Panc1 (cell line): ENCODE data around the gene TBXA2R. TPM values are rescaled to one million over a fixed set of nuclear protein-coding genes. Genes with fewer than 3 reads are reported as not detected.

Experiments
- ATAC-seq: fragments of 200-7000 bp; cut with Tn5 transposase; 2 replicates; pipeline ENCODE4 v1.9.1; 2020; ENCODE audit warnings: mild to moderate bottlenecking, moderate library complexity
- BruUV-seq: library from RNA; stranded (reverse); fragments of 400-500 nt; replicated peaks from 2 replicates; lab custom pipeline; 2021; lab: Mats Ljungman, UMichigan
- CTCF ChIA-PET: fragments of 300-600 bp; sonication (Branson Sonifier 250); formaldehyde crosslinking; loops from one replicate; lab custom pipeline; 2022; ENCODE audit warnings: antibody characterized with exemption; lab: Charles Lee
- POLR2A ChIA-PET: fragments of 300-600 bp; sonication (Branson Sonifier 250); formaldehyde crosslinking; loops from one replicate; lab custom pipeline; 2022; ENCODE audit warnings: antibody characterized with exemption; lab: Charles Lee
- DNase-seq: peaks from one replicate; pipeline ENCODE4 v3.0.0-alpha.2; 2010; ENCODE audit warnings: low read depth, low spot score
- H3K27ac ChIP-seq: 2 replicates; pipeline ENCODE4 v1.5.1; 2011; ENCODE audit warnings: mild to moderate bottlenecking, low read length, inconsistent platforms
- H3K27me3 ChIP-seq: fragments of 200-500 bp; sonication (Bioruptor generic); 2 replicates; pipeline ENCODE4 v1.6.0; 2014; ENCODE audit warnings: low read length, inconsistent platforms; ENCODE audit not compliant: control insufficient read depth, insufficient read depth
- H3K36me3 ChIP-seq: fragments of 200-500 bp; sonication (Bioruptor generic); 2 replicates; pipeline ENCODE4 v1.5.1; 2014; ENCODE audit warnings: inconsistent platforms, mild to moderate bottlenecking, low read length, moderate library complexity; ENCODE audit not compliant: control insufficient read depth, insufficient read depth
- H3K4me1 ChIP-seq: 2 replicates; pipeline ENCODE4 v1.5.1; 2011; ENCODE audit warnings: inconsistent platforms, mild to moderate bottlenecking, low read length, moderate library complexity; ENCODE audit not compliant: control insufficient read depth, insufficient read depth
- H3K4me3 ChIP-seq, 2 experiments: 2 replicates each; pipeline ENCODE4 v1.5.1; 2011 to 2012; ENCODE audit warnings: low read depth in 2 of 2, low read length in 2 of 2, mild to moderate bottlenecking in 2 of 2, inconsistent platforms in 1 of 2, moderate library complexity in 1 of 2
- H3K9me3 ChIP-seq: fragments of 200-500 bp; sonication (Bioruptor generic); 2 replicates; pipeline ENCODE4 v1.5.1; 2014; ENCODE audit warnings: low read depth, mild to moderate bottlenecking, inconsistent platforms, low read length, moderate library complexity; ENCODE audit not compliant: control insufficient read depth, insufficient read depth
- CTCF ChIP-seq: fragments of 450-650 bp; IDR thresholded peaks from 2 replicates; pipeline ENCODE4 v1.5.1; 2017; ENCODE audit warnings: mild to moderate bottlenecking
- POLR2AphosphoS5 ChIP-seq: IDR thresholded peaks from 2 replicates; pipeline ENCODE4 v1.6.1; 2012; ENCODE audit warnings: mild to moderate bottlenecking, low read depth, low read length, moderate library complexity
- REST ChIP-seq, 2 experiments: IDR thresholded peaks; 2 replicates each; pipeline ENCODE4 v1.6.1; 2011 to 2012; ENCODE audit warnings: low read depth in 2 of 2, control low read depth in 1 of 2, low read length in 1 of 2, mild to moderate bottlenecking in 1 of 2, moderate library complexity in 1 of 2; ENCODE audit not compliant: insufficient read depth in 1 of 2
- SIN3A ChIP-seq: IDR thresholded peaks from 2 replicates; pipeline ENCODE4 v1.6.1; 2012; ENCODE audit warnings: low read depth, mild to moderate bottlenecking, low read length, moderate library complexity, borderline replicate concordance; ENCODE audit not compliant: insufficient read depth
- TCF7L2 ChIP-seq: IDR thresholded peaks from 2 replicates; pipeline ENCODE4 v1.6.1; 2011; ENCODE audit warnings: mild to moderate bottlenecking, low read depth, low read length, inconsistent platforms
- in situ Hi-C: cut with HindIII; loops from 2 replicates; pipeline ENCODE4 v1.10.0; 2016; ENCODE audit warnings: low sequenced_read_pairs, low pct_unique_long_range_greater_than_20kb
- intact Hi-C: fragments of 100-400 bp; cut with micrococcal nuclease; formaldehyde crosslinking; loops from one replicate; pipeline ENCODE4 v1.10.0; 2022; ENCODE audit not compliant: unreplicated experiment
- total RNA-seq: library from RNA; stranded (reverse); gene quantifications from one replicate; pipeline ENCODE4 v1.2.1, GENCODE V29; 2021; ENCODE audit not compliant: unreplicated experiment

TBXA2R gene
- total RNA-seq, 1 experiment from 2014 or later: 5.2 TPM

GRCh38 chr19:3595521-3596061 lies 11.1 kb downstream of the TBXA2R start:
- H3K9me3 ChIP-seq: no peaks in the 10 kb centered on the region
- ATAC-seq (no peak), DNase-seq (no peak)
- in situ Hi-C loops (no loop called here), intact Hi-C loops (no loop called here)
- ChIA-PET POLR2A (no interaction called here), CTCF (no interaction called here)
- no peaks in the 10 kb centered on the region for H3K36me3 ChIP-seq
- no peaks in the 10 kb centered on the region for H3K4me1 ChIP-seq
- TF ChIP-seq SIN3A: no peak
- no peak for TF ChIP-seq POLR2AphosphoS5
- no peak for TF ChIP-seq TCF7L2
- no TSS peak for BruUV-seq
- no peaks in the 10 kb centered on the region for H3K27me3 ChIP-seq
- no peak overlapping the region for H3K27ac ChIP-seq
- no peak overlapping the region for H3K4me3 ChIP-seq

GRCh38 chr19:3593156-3593555 lies 13.5 kb downstream of the TBXA2R start:
- Histone ChIP-seq H3K9me3 (no peaks in the 10 kb centered on the region), H3K4me1 (no peaks in the 10 kb centered on the region), H3K4me3 (no peak overlapping the region), H3K27ac (no peak overlapping the region), H3K36me3 (no peaks in the 10 kb centered on the region), H3K27me3 (no peaks in the 10 kb centered on the region)
- BruUV-seq: no TSS peak
- in situ Hi-C loops (no loop called here), intact Hi-C loops (no loop called here)
- TF ChIP-seq POLR2AphosphoS5 (no peak), CTCF (no peak), REST (IDR thresholded peaks at IDR 0.05; ENCODE audit: insufficient read depth in 1 of 2, low read depth in 2 of 2, low read length in 1 of 2) (no peak), TCF7L2 (no peak), SIN3A (no peak)
- ChIA-PET POLR2A (no interaction called here), CTCF (interaction anchor here (0.7 kb wide), 1 partner anchor 579 kb away, joined by 3 read pairs; no protein-coding TSS in a partner anchor)
- no peak for ATAC-seq
- no peak for DNase-seq
